Sigmoid colon (tissue), 7 donors: ENCODE results near the gene NUP43. TPM values are rescaled to one million over a fixed set of nuclear protein-coding genes. Genes with fewer than 3 reads are reported as not detected.

ENCODE experiments used
- DNase-seq: peaks from one replicate; pipeline ENCODE4 v3.0.0-alpha.2; 2019
- H3K27ac ChIP-seq, 4 donors: fragments of 200-600 bp; sonication (generic); one replicate each; pipeline ENCODE4 v1.5.1; 2016 to 2019; ENCODE audit warnings: mild to moderate bottlenecking in 1 of 4
- H3K27me3 ChIP-seq, 3 donors: fragments of 200-600 bp; sonication (generic); one replicate each; pipeline ENCODE4 v1.5.1; 2019; ENCODE audit warnings: mild to moderate bottlenecking in 1 of 3
- H3K36me3 ChIP-seq, 4 donors: fragments of 200-600 bp; sonication (generic); one replicate each; pipeline ENCODE4 v1.5.1; 2016 to 2019
- H3K4me1 ChIP-seq, 4 donors: fragments of 200-600 bp; sonication (generic); one replicate each; pipeline ENCODE4 v1.5.1; 2017 to 2019
- H3K4me3 ChIP-seq, 4 donors: fragments of 200-600 bp; sonication (generic); one replicate each; pipeline ENCODE4 v1.5.1; 2017 to 2019; ENCODE audit warnings: mild to moderate bottlenecking in 2 of 4, moderate library complexity in 1 of 4
- H3K9me3 ChIP-seq, 4 donors: fragments of 200-600 bp in 3 of 4; sonication (generic) in 3 of 4; one replicate each; pipeline versions ENCODE4 v1.5.1 to v1.6.1; 2013 to 2019
- CTCF ChIP-seq, 4 experiments: fragments of 450-650 bp in 3 of 4; fragments of 200-600 bp in 1 of 4; IDR thresholded peaks; one replicate each; pipeline ENCODE4 v1.5.1; 2016 to 2019; ENCODE audit warnings: antibody characterized with exemption in 4 of 4, mild to moderate bottlenecking in 3 of 4, moderate library complexity in 2 of 4
- EP300 ChIP-seq, 4 donors: sonication (generic); formaldehyde crosslinking; IDR thresholded peaks; one replicate each; pipeline ENCODE4 v1.6.1; 2017; ENCODE audit warnings: antibody characterized with exemption in 4 of 4
- POLR2A ChIP-seq, 2 donors: fragments of 450-650 bp; IDR thresholded peaks; one replicate each; pipeline ENCODE4 v1.6.1; 2016; ENCODE audit warnings: antibody characterized with exemption in 2 of 2, mild to moderate bottlenecking in 2 of 2, moderate library complexity in 2 of 2
- POLR2AphosphoS5 ChIP-seq, 4 donors: sonication (generic); formaldehyde crosslinking; IDR thresholded peaks; one replicate each; pipeline ENCODE4 v1.6.1; 2017; ENCODE audit warnings: antibody characterized with exemption in 4 of 4
- WGBS, 2 donors: extraction: QIAGEN DNeasy Blood & Tissue Kit; methylation state at CpG; one replicate each; pipeline ENCODE4 v1.1.7; 2013; 5-methylcytosine and 5-hydroxymethylcytosine counted together
- intact Hi-C: fragments of 100-400 bp; cut with DNase I; formaldehyde crosslinking; loops from one replicate; pipeline ENCODE4 v1.15.1; 2023
- polyA plus RNA-seq, 3 donors: library from polyadenylated mRNA; stranded (reverse); fragments of 200-250 nt; gene quantifications; one replicate each; pipeline ENCODE4 v1.2.3, GENCODE V29; 2013
- total RNA-seq, 4 donors: library from RNA; depleted of rRNA; stranded (reverse); fragments of >200 nt; gene quantifications; one replicate each; pipeline ENCODE4 v1.1.0, GENCODE V29; 2016
- donor health status: healthy with polysubstance abuse.
- donor health status: Bipolar disorder and iron deficiency.
- donor health status: healthy.

NUP43 gene
- total and polyA plus RNA-seq, 7 donors = 3.0 to 56.3 (median 18.3) TPM

DNA sequence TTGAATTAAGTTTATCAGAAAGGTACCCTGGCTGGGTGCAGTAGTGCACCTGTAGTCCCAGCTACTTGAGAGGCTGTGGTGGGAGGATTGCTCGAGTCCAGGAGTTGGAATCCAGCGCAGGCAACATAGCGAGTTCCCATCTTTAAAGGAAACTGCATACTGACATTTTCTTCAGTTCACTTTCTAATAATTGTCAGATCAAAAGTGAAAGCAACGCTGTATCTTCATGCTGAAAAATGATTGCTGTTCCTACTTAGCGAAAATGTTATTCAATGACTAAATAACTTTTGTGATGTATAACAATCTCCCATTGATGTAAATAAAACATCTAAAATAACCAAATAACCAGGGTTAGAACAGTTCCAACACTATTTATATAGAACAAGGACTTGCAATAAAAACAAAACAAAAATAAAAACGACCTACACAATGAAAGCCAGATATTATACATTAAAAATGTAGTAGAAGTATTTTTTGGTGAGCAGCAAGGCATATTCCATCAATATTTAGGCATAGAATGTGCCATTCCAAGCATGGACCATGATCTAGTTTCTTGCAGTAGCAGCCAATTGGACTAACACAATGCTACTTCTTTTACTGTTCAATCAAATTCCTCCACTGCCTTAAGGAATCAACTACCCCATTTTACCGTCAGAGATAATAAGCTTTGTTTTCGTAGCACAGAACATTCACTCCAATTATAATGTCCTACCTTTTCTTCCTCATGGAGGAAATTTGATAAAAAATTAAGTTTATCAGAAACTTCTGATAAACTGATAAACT lies 30.0 kb downstream of the NUP43 start:
- Histone ChIP-seq H3K9me3 (no peaks in the 10 kb centered on the region), H3K4me1 (peaks cover 0 to 44% (median 24%) of the 10 kb centered on the region in 4 donors), H3K27ac (peak overlapping the region; percentile 97 to 100 (median 100)), H3K36me3 (no peaks in the 10 kb centered on the region), H3K27me3 (no peaks in the 10 kb centered on the region), H3K4me3 (peak overlapping the region in 3 of 4 donors; percentile 61 to 99 (median 90))
- WGBS, 2 donors = 8 to 13% methylated on average over 8 of the region's 8 CpGs
- intact Hi-C loops = loop anchor here (5.0 to 10.0 kb wide), 4 partner anchors 69 to 208 kb away; partner anchors contain the start of genes GINM1, KATNA1, LRP11 and RAET1G
- TF ChIP-seq POLR2AphosphoS5 (IDR thresholded peaks at IDR 0.05) = no peak
- TF ChIP-seq POLR2A (IDR thresholded peaks at IDR 0.05) = no peak
- TF ChIP-seq CTCF (IDR thresholded peaks at IDR 0.05) = no peak
- TF ChIP-seq EP300 (IDR thresholded peaks at IDR 0.05) = no peak
- DNase-seq = no peak

- intact Hi-C loops = loop anchor here (10.0 kb wide), 1 partner anchor 210 kb away; the partner anchor contains the start of gene RAET1G
- peaks cover 0 to 61% (median 30%) of the 10 kb centered on the region in 4 donors for H3K4me1 ChIP-seq
- no peak for DNase-seq
Observed at GRCh38 chr6:149714442-149714841, 31.9 kb downstream of the NUP43 start.

GRCh38 chr6:149711711-149712110 lies 34.6 kb downstream of the NUP43 start:
- no peak for DNase-seq
- intact Hi-C loops = loop anchor here (10.0 kb wide), 1 partner anchor 213 kb away; the partner anchor contains the start of gene RAET1G
- TF ChIP-seq POLR2A (IDR thresholded peaks at IDR 0.05) = no peak
- TF ChIP-seq EP300 (IDR thresholded peaks at IDR 0.05) = no peak
- TF ChIP-seq CTCF (IDR thresholded peaks at IDR 0.05) = no peak
- Histone ChIP-seq H3K4me1 (peaks cover 0 to 64% (median 30%) of the 10 kb centered on the region in 4 donors), H3K4me3 (no peak overlapping the region), H3K27ac (no peak overlapping the region), H3K36me3 (no peaks in the 10 kb centered on the region), H3K27me3 (no peaks in the 10 kb centered on the region), H3K9me3 (no peaks in the 10 kb centered on the region)
- 97 to 98% methylated on average over 5 of the region's 5 CpGs for WGBS, 2 donors

More at GRCh38 chr6:149714442-149714841, 31.9 kb downstream of the NUP43 start:
- Histone ChIP-seq H3K9me3 (no peaks in the 10 kb centered on the region), H3K4me3 (no peak overlapping the region), H3K36me3 (no peaks in the 10 kb centered on the region), H3K27ac (no peak overlapping the region), H3K27me3 (no peaks in the 10 kb centered on the region)
- WGBS, 2 donors = 95% methylated on average over 1 of the region's 1 CpG
- TF ChIP-seq POLR2AphosphoS5 (IDR thresholded peaks at IDR 0.05) (no peak), POLR2A (IDR thresholded peaks at IDR 0.05) (no peak), EP300 (IDR thresholded peaks at IDR 0.05) (no peak), CTCF (IDR thresholded peaks at IDR 0.05) (no peak)

- DNase-seq = no peak
- Histone ChIP-seq H3K4me1 (peaks cover 0 to 38% (median 19%) of the 10 kb centered on the region in 4 donors), H3K4me3 (no peak overlapping the region), H3K36me3 (peaks cover 0 to 14% (median 0%) of the 10 kb centered on the region in 4 donors), H3K9me3 (no peaks in the 10 kb centered on the region), H3K27ac (no peak overlapping the region), H3K27me3 (no peaks in the 10 kb centered on the region)
- 78 to 86% methylated on average over 7 of the region's 7 CpGs for WGBS, 2 donors
- TF ChIP-seq POLR2AphosphoS5 (IDR thresholded peaks at IDR 0.05) = no peak
- TF ChIP-seq POLR2A (IDR thresholded peaks at IDR 0.05) = no peak
- no peak for TF ChIP-seq EP300 (IDR thresholded peaks at IDR 0.05)
- TF ChIP-seq CTCF (IDR thresholded peaks at IDR 0.05) = no peak
- intact Hi-C loops = no loop called here
Observed at GRCh38 chr6:149701714-149702113, 44.6 kb downstream of the NUP43 start.
